A549 (cell line): ENCODE results near the gene PIKFYVE. TPM values are rescaled to one million over a fixed set of nuclear protein-coding genes. Genes with fewer than 3 reads are reported as not detected.

Source experiments
- ATAC-seq, 2 experiments: fragments of 200-7000 bp in 1 of 2; fragments of >200 bp in 1 of 2; cut with Nextera tagmentation in 1 of 2; cut with Tn5 transposase in 1 of 2; 3 replicates each; pipeline versions ENCODE4 v1.8.0 to v1.9.1; 2018 to 2020; ENCODE audit warnings: mild to moderate bottlenecking in 1 of 2, moderate library complexity in 1 of 2
- CTCF ChIA-PET: fragments of 300-600 bp; sonication (Branson Sonifier 250); formaldehyde crosslinking; extraction: SDS; loops from one replicate; lab custom pipeline; 2021; ENCODE audit warnings: antibody characterized with exemption, inconsistent platforms; lab: Yijun Ruan, JAX
- POLR2A ChIA-PET: fragments of 350-600 bp; formaldehyde crosslinking; extraction: SDS; loops from one replicate; lab custom pipeline; 2021; ENCODE audit warnings: antibody characterized with exemption, inconsistent platforms; lab: Yijun Ruan, JAX
- DNase-seq, 2 experiments: peaks; one replicate each; pipeline versions ENCODE4 v3.0.0 to v3.0.0-alpha.2; 2011 to 2016; ENCODE audit warnings: low read depth in 1 of 2, low spot score in 1 of 2
- FAIRE-seq: peaks from 2 replicates; lab custom pipeline; 2011; peaks lifted over from hg19 to GRCh38; lab: Jason Lieb, UNC
- H3K27ac ChIP-seq, 2 experiments: fragments of >200 bp; sonication (Bioruptor Twin); formaldehyde crosslinking; 3 replicates each; pipeline ENCODE4 v1.5.1; 2016 to 2017
- H3K4me1 ChIP-seq: fragments of >200 bp; sonication (Bioruptor Twin); formaldehyde crosslinking; 3 replicates; pipeline ENCODE4 v1.6.1; 2016
- H3K4me2 ChIP-seq: fragments of >200 bp; sonication (Bioruptor Twin); formaldehyde crosslinking; 3 replicates; pipeline ENCODE4 v1.6.1; 2016
- H3K4me3 ChIP-seq: fragments of >200 bp; sonication (Bioruptor Twin); formaldehyde crosslinking; 3 replicates; pipeline ENCODE4 v1.5.1; 2016
- H3K9me3 ChIP-seq: fragments of >200 bp; sonication (Bioruptor Twin); formaldehyde crosslinking; 3 replicates; pipeline ENCODE4 v1.6.1; 2016
- CBX2 ChIP-seq: fragments of 200-600 bp; sonication (generic); IDR thresholded peaks from 2 replicates; pipeline ENCODE4 v1.6.1; 2016; ENCODE audit warnings: low read depth, mild to moderate bottlenecking, borderline replicate concordance
- CBX8 ChIP-seq: fragments of 200-600 bp; sonication (generic); IDR thresholded peaks from 2 replicates; pipeline ENCODE4 v1.6.1; 2016
- CHD2 ChIP-seq: fragments of 150-350 bp; IDR thresholded peaks from 2 replicates; pipeline ENCODE4 v1.6.1; 2014; ENCODE audit warnings: low read length; ENCODE audit not compliant: partially characterized antibody
- CHD4 ChIP-seq: fragments of 200-600 bp; sonication (generic); IDR thresholded peaks from 2 replicates; pipeline ENCODE4 v1.6.1; 2016; ENCODE audit warnings: antibody characterized with exemption, mild to moderate bottlenecking, borderline replicate concordance
- EHF ChIP-seq: fragments of 250-450 bp; sonication (Bioruptor Pico); IDR thresholded peaks from 2 replicates; pipeline ENCODE4 v1.5.0; 2020; ENCODE audit warnings: mild to moderate bottlenecking
- EP300 ChIP-seq, 2 experiments: fragments of >200 bp; sonication (Bioruptor Twin); formaldehyde crosslinking; IDR thresholded peaks; 2 replicates in 1 of 2; 3 replicates in 1 of 2; pipeline ENCODE4 v1.6.1; 2016 to 2017
- FOXS1 ChIP-seq: fragments of 250-450 bp; sonication (Bioruptor Pico); IDR thresholded peaks from 2 replicates; pipeline ENCODE4 v1.5.0; 2020; ENCODE audit warnings: mild to moderate bottlenecking, moderate library complexity
- GATA3 ChIP-seq: IDR thresholded peaks from 2 replicates; pipeline ENCODE4 v1.6.1; 2012; ENCODE audit warnings: borderline replicate concordance
- HDAC2 ChIP-seq: fragments of 200-600 bp; sonication (generic); IDR thresholded peaks from 2 replicates; pipeline ENCODE4 v1.6.1; 2016
- HOXB5 ChIP-seq: fragments of 250-450 bp; sonication (Bioruptor Pico); IDR thresholded peaks from 2 replicates; pipeline ENCODE4 v1.5.0; 2020; ENCODE audit warnings: mild to moderate bottlenecking, moderate library complexity
- KDM1A ChIP-seq: fragments of 200-600 bp; sonication (generic); IDR thresholded peaks from 2 replicates; pipeline ENCODE4 v1.6.1; 2016; ENCODE audit warnings: low read depth, mild to moderate bottlenecking
- MYC ChIP-seq: IDR thresholded peaks from 2 replicates; pipeline ENCODE4 v1.6.1; 2012; ENCODE audit warnings: mild to moderate bottlenecking, inconsistent platforms, low read length, improper control_type of control experiment, borderline replicate concordance
- NFE2L2 ChIP-seq: fragments of 150-350 bp; conservative IDR thresholded peaks from 2 replicates; pipeline ENCODE4 v1.6.1; 2014; ENCODE audit warnings: low read length
- RARB ChIP-seq: fragments of 250-450 bp; sonication (Bioruptor Pico); IDR thresholded peaks from 2 replicates; pipeline ENCODE4 v1.8.0; 2021; ENCODE audit warnings: mild to moderate bottlenecking, moderate library complexity
- RFX5 ChIP-seq: fragments of 450-650 bp; IDR thresholded peaks from 2 replicates; pipeline ENCODE4 v1.7.1; 2014; ENCODE audit warnings: antibody characterized with exemption, mild to moderate bottlenecking, moderate library complexity
- SMC3 ChIP-seq: fragments of >200 bp; sonication (Bioruptor Twin); formaldehyde crosslinking; IDR thresholded peaks from 3 replicates; pipeline ENCODE4 v1.6.1; 2018; ENCODE audit warnings: inconsistent platforms
- SREBF2 ChIP-seq: fragments of 450-650 bp; IDR thresholded peaks from 2 replicates; pipeline ENCODE4 v1.6.1; 2014; ENCODE audit warnings: mild to moderate bottlenecking, moderate library complexity
- TFCP2L1 ChIP-seq: fragments of 250-450 bp; sonication (Bioruptor Pico); IDR thresholded peaks from 2 replicates; pipeline ENCODE4 v1.5.0; 2021; ENCODE audit warnings: mild to moderate bottlenecking
- TP53 ChIP-seq: fragments of 250-450 bp; sonication (Bioruptor Pico); IDR thresholded peaks from 2 replicates; pipeline ENCODE4 v1.5.0; 2021; ENCODE audit warnings: mild to moderate bottlenecking, moderate library complexity
- ZC3H11A ChIP-seq: fragments of 450-650 bp; IDR thresholded peaks from 2 replicates; pipeline ENCODE4 v1.6.1; 2014; ENCODE audit warnings: antibody characterized with exemption, mild to moderate bottlenecking
- ZSCAN20 ChIP-seq: fragments of 250-450 bp; sonication (Bioruptor Pico); IDR thresholded peaks from 2 replicates; pipeline ENCODE4 v1.8.0; 2022; ENCODE audit warnings: mild to moderate bottlenecking, moderate library complexity
- WGBS: methylation state at CpG from one replicate; pipeline ENCODE4 v1.1.6; 2017; ENCODE audit errors: missing lambda C conversion rate; 5-methylcytosine and 5-hydroxymethylcytosine counted together
- polyA plus RNA-seq, 4 experiments: library from polyadenylated mRNA; depleted of rRNA in 3 of 4; stranded (reverse); fragments of >200 nt; fragmentation: RNase III in 1 of 4; extraction: RNeasy Plus Mini Kit Qiagen cat#74134 plus additional on column Dnase treatment in 1 of 4; gene quantifications; 2 replicates in 3 of 4; 3 replicates in 1 of 4; pipeline ENCODE4 v1.2.3, GENCODE V29; 2011 to 2017
- TF ChIP-seq, protein P1 (sequence below): IDR thresholded peaks from 2 replicates; pipeline ENCODE4 v1.6.1; 2012
- TF ChIP-seq, protein P2 (sequence below): fragments of 250-450 bp; sonication (Bioruptor Pico); IDR thresholded peaks from 2 replicates; pipeline ENCODE4 v1.5.0; 2021; ENCODE audit warnings: mild to moderate bottlenecking, moderate library complexity, borderline replicate concordance
- TF ChIP-seq, protein P3 (sequence below): IDR thresholded peaks from 2 replicates; pipeline ENCODE4 v1.6.1; 2012
- TF ChIP-seq, protein P4 (sequence below): fragments of 250-450 bp; sonication (Bioruptor Pico); IDR thresholded peaks from 2 replicates; pipeline ENCODE4 v1.5.0; 2020; ENCODE audit warnings: low read depth, mild to moderate bottlenecking, moderate library complexity
- TF ChIP-seq, protein P5 (sequence below): IDR thresholded peaks from 2 replicates; pipeline ENCODE4 v1.6.1; 2012; ENCODE audit warnings: low read depth, borderline replicate concordance

The PIKFYVE gene
- polyA plus RNA-seq, 2 of the 4 experiments (the other 2 are of a cell fraction), result 6.5 to 19.3 TPM

DNA sequence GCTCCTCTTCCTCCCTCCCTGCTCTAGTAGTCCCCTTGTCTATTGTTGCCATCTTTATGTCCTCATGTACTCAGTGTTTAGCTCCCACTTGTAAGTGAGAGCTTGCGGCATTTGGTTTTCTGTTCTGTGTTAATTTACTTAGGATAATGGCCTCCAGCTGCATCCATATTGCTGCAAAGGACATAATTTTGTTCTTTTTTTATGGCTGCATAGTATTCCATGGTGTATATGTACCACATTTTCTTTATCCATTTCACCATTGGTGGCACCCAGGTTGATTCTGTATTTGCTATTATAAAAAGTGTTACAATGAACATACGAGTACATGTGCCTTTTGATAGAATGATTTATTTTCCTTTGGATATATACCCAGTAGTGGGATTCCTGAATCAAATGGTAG, 12.5 kb downstream of the PIKFYVE start:
- FAIRE-seq (no peak), DNase-seq (no peak), ATAC-seq (no peak)
- Histone ChIP-seq H3K4me1 (no peaks in the 10 kb centered on the region), H3K4me2 (no peak overlapping the region), H3K27ac (no peak overlapping the region), H3K9me3 (no peaks in the 10 kb centered on the region), H3K4me3 (no peak overlapping the region)
- TF ChIP-seq KDM1A, result peak; percentile 50; the same call in 1 of the 2 replicates
- TF ChIP-seq SMC3, result no peak
- CTCF ChIA-PET, result interaction anchor here (0.6 kb wide), 1 partner anchor 103 kb away, joined by 4 read pairs; no protein-coding TSS in a partner anchor
- POLR2A ChIA-PET, result no interaction called here
- WGBS, result 96% methylated on average over 2 of the region's 2 CpGs

DNA sequence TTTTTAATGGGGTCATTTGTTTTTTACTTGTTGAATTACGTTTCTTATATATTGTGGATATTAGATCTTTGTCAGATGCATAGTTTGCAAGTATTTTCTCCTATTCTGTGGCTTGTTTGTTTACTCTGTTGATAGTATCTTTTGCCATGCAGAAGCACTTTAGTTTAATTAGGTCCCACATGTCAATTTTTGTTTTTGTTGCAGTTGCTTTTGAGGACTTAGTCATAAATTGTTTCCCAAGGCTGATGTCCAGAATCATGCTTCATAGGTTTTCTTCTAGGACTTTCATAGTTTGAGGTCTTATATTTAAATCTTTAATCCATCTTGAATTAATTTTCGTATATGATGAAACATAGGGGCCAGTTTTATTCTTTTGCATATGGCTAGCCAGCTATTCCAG, 13.2 kb downstream of the PIKFYVE start:
- no peak for FAIRE-seq
- DNase-seq, result no peak
- Histone ChIP-seq H3K4me2 (no peak overlapping the region), H3K4me1 (no peaks in the 10 kb centered on the region), H3K27ac (no peak overlapping the region), H3K4me3 (no peak overlapping the region), H3K9me3 (no peaks in the 10 kb centered on the region)
- 95% methylated on average over 2 of the region's 2 CpGs for WGBS
- ChIA-PET POLR2A (no interaction called here), CTCF (no interaction called here)
- TF ChIP-seq ZSCAN20 (CRISPR knock-in tag) (no peak), TFCP2L1 (CRISPR knock-in tag) (no peak), FOXS1 (CRISPR knock-in tag) (no peak), CHD4 (no peak), SMC3 (no peak), CBX2 (no peak), RFX5 (no peak), SREBF2 (no peak), MYC (no peak), HDAC2 (no peak), NFE2L2 (no peak), EHF (CRISPR knock-in tag) (no peak), GATA3 (no peak), TP53 (no peak), RARB (no peak), EP300 (IDR thresholded peaks at IDR 0.05) (no peak)
- TF ChIP-seq, protein P1, sequence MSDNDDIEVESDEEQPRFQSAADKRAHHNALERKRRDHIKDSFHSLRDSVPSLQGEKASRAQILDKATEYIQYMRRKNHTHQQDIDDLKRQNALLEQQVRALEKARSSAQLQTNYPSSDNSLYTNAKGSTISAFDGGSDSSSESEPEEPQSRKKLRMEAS, result no peak
- TF ChIP-seq, protein P2, sequence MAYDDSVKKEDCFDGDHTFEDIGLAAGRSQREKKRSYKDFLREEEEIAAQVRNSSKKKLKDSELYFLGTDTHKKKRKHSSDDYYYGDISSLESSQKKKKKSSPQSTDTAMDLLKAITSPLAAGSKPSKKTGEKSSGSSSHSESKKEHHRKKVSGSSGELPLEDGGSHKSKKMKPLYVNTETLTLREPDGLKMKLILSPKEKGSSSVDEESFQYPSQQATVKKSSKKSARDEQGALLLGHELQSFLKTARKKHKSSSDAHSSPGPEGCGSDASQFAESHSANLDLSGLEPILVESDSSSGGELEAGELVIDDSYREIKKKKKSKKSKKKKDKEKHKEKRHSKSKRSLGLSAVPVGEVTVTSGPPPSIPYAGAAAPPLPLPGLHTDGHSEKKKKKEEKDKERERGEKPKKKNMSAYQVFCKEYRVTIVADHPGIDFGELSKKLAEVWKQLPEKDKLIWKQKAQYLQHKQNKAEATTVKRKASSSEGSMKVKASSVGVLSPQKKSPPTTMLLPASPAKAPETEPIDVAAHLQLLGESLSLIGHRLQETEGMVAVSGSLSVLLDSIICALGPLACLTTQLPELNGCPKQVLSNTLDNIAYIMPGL, result no peak
- TF ChIP-seq, protein P3, sequence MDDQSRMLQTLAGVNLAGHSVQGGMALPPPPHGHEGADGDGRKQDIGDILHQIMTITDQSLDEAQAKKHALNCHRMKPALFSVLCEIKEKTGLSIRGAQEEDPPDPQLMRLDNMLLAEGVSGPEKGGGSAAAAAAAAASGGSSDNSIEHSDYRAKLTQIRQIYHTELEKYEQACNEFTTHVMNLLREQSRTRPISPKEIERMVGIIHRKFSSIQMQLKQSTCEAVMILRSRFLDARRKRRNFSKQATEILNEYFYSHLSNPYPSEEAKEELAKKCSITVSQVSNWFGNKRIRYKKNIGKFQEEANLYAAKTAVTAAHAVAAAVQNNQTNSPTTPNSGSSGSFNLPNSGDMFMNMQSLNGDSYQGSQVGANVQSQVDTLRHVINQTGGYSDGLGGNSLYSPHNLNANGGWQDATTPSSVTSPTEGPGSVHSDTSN, result no peak
- no peak for ATAC-seq

DNA sequence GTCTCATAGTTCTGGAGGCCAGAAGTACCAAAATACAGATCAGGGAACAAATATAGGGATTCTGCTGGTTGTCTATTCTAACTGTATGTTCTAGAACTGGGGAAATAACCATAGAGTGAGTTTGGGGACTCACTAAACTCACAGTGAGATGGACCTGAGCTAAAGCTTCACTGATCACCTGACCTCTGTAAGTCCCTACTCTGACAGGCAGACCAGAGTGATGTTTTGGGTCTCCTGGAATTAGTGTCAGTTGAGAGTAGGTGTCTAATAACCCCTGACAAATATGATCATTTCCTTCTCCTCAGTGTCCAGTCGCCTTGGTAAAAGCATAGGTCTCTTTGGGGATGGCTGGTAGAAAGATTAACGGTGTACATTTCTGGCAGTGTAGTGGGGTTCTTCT, 14.2 kb downstream of the PIKFYVE start:
- CTCF ChIA-PET, result interaction anchor here (1.2 kb wide), 1 partner anchor 9 kb away, joined by 3 read pairs; no protein-coding TSS in a partner anchor
- Histone ChIP-seq H3K9me3 (no peaks in the 10 kb centered on the region), H3K4me2 (no peak overlapping the region), H3K27ac (no peak overlapping the region)
- WGBS, result 92% methylated on average over 2 of the region's 2 CpGs
- ATAC-seq, result no peak
- TF ChIP-seq CBX8, result no peak
- TF ChIP-seq HDAC2, result no peak
- TF ChIP-seq, protein P1, result no peak
- no peak for TF ChIP-seq CHD2
- TF ChIP-seq HOXB5 (CRISPR knock-in tag), result no peak
- TF ChIP-seq ZC3H11A, result no peak
- no peak for TF ChIP-seq CHD4
- no peak for TF ChIP-seq CBX2
- TF ChIP-seq, protein P4, sequence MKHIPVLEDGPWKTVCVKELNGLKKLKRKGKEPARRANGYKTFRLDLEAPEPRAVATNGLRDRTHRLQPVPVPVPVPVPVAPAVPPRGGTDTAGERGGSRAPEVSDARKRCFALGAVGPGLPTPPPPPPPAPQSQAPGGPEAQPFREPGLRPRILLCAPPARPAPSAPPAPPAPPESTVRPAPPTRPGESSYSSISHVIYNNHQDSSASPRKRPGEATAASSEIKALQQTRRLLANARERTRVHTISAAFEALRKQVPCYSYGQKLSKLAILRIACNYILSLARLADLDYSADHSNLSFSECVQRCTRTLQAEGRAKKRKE (CRISPR knock-in tag), result no peak
- TF ChIP-seq TFCP2L1 (CRISPR knock-in tag), result no peak
- TF ChIP-seq, protein P5, sequence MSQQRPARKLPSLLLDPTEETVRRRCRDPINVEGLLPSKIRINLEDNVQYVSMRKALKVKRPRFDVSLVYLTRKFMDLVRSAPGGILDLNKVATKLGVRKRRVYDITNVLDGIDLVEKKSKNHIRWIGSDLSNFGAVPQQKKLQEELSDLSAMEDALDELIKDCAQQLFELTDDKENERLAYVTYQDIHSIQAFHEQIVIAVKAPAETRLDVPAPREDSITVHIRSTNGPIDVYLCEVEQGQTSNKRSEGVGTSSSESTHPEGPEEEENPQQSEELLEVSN, result no peak
- TF ChIP-seq, all 56 proteins: peak for 0
- POLR2A ChIA-PET, result no interaction called here
- FAIRE-seq, result no peak
- DNase-seq, result no peak
- Histone ChIP-seq H3K4me3 (no peak overlapping the region), H3K4me1 (no peaks in the 10 kb centered on the region)
